ENCODE measurements around the gene SUDS3.

DNA sequence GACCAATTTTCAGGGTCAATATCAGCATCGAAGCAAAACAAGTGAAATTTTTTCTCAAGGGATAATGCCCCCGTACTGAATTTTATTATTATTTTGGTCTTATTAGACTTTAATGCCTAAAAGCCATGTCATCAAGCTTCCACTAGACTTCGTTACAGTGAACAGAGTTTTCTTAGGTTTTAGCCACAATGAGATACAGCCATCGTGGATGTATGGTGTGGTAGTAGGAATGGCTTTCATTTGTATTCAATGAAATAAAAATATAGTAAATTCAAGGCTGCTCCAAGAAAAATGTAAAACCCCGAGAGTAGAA is 15.3 kb upstream of the SUDS3 start:
- TF ChIP-seq, protein P1, sequence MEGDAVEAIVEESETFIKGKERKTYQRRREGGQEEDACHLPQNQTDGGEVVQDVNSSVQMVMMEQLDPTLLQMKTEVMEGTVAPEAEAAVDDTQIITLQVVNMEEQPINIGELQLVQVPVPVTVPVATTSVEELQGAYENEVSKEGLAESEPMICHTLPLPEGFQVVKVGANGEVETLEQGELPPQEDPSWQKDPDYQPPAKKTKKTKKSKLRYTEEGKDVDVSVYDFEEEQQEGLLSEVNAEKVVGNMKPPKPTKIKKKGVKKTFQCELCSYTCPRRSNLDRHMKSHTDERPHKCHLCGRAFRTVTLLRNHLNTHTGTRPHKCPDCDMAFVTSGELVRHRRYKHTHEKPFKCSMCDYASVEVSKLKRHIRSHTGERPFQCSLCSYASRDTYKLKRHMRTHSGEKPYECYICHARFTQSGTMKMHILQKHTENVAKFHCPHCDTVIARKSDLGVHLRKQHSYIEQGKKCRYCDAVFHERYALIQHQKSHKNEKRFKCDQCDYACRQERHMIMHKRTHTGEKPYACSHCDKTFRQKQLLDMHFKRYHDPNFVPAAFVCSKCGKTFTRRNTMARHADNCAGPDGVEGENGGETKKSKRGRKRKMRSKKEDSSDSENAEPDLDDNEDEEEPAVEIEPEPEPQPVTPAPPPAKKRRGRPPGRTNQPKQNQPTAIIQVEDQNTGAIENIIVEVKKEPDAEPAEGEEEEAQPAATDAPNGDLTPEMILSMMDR (conservative IDR thresholded peaks at IDR 0.05; ENCODE audit: low read depth, low read length) = no peak
- TF ChIP-seq EZH2phosphoT487 (IDR thresholded peaks at IDR 0.05; ENCODE audit: borderline replicate concordance, low read length) (no peak), EZH2 (IDR thresholded peaks at IDR 0.05; ENCODE audit: low read length, unreplicated experiment) (no peak)
